ENCODE measurements around the gene CLEC5A. TPM values are rescaled to one million over a fixed set of nuclear protein-coding genes. Genes with fewer than 3 reads are reported as not detected.

CLEC5A gene
- total and polyA plus RNA-seq, 9 of the 15 experiments (the other 6 are each of a cell fraction or from before 2014, with no cell fraction given) = not detected

GRCh38 chr7:141949021-141949420 is 2.2 kb upstream of the CLEC5A start:
- Histone ChIP-seq H4K20me1 (replicated peaks; ENCODE audit: control insufficient read depth, insufficient read depth, low read length) (no peaks in the 10 kb centered on the region), H3K9ac (ENCODE audit: insufficient read depth in 1 of 2, low read depth in 2 of 2, low read length in 2 of 2) (no peak overlapping the region), H3K27ac (ENCODE audit: extremely low read depth, low read depth, low read length) (no peak overlapping the region), H3K79me2 (ENCODE audit: control insufficient read depth, insufficient read depth, low read length) (no peaks in the 10 kb centered on the region), H3K9me1 (ENCODE audit: control insufficient read depth, insufficient read depth, low read length) (no peaks in the 10 kb centered on the region), H3K4me3 (no peak overlapping the region), H3K4me2 (ENCODE audit: insufficient read depth, low read length) (no peak overlapping the region), H3K9me3 (replicated peaks; ENCODE audit: control insufficient read depth, insufficient read depth, low read depth, low read length) (no peaks in the 10 kb centered on the region), H3K36me3 (ENCODE audit: control insufficient read depth, insufficient read depth, low read length) (no peaks in the 10 kb centered on the region), H3K4me1 (replicated peaks in 1 of 2; ENCODE audit: control insufficient read depth in 2 of 2, insufficient read depth in 2 of 2, low read length in 2 of 2) (no peaks in the 10 kb centered on the region), H3K27me3 (ENCODE audit: control insufficient read depth in 2 of 2, insufficient read depth in 2 of 2, low read length in 2 of 2) (no peaks in the 10 kb centered on the region), H2AFZ (ENCODE audit: low read depth, low read length) (no peak overlapping the region)
- intact Hi-C loops (cut with micrococcal nuclease) (no loop called here), in situ Hi-C loops (cut with MboI) (no loop called here)
- no TSS peak for BruUV-seq (replicated peaks)
- POLR2A ChIA-PET = no interaction called here
- DNase-seq (ENCODE audit: extremely low read depth in 1 of 4, low spot score in 3 of 4) (no peak), FAIRE-seq (no peak), ATAC-seq (no peak)
- TF ChIP-seq CBX5 (IDR thresholded peaks at IDR 0.05; ENCODE audit: borderline replicate concordance, low read depth) (no peak), RBBP5 (IDR thresholded peaks at IDR 0.05; ENCODE audit: borderline replicate concordance, insufficient read depth, low read length, poor library complexity, severe bottlenecking) (no peak), CEBPG (CRISPR knock-in tag; IDR thresholded peaks at IDR 0.05) (no peak), CEBPG (tag; conservative IDR thresholded peaks at IDR 0.05 in 1 of 2, IDR thresholded peaks at IDR 0.05 in 1 of 2) (peak in 1 of 2 experiments; percentile 62; a peak in 2 of 4 replicates)
- 0% methylated on average over 2 of the region's 2 CpGs for WGBS (ENCODE audit: insufficient coverage, low coverage, missing lambda C conversion rate)
- CTCF ChIA-PET (ENCODE audit: low intra/inter-chr PET ratio) = no interaction called here

GRCh38 chr7:141945356-141945755 is 1.4 kb downstream of the CLEC5A start:
- H3K9me1 ChIP-seq (ENCODE audit: control insufficient read depth, insufficient read depth, low read length) = no peaks in the 10 kb centered on the region
- no peak overlapping the region for H3K27ac ChIP-seq (ENCODE audit: extremely low read depth, low read depth, low read length)
- BruUV-seq (replicated peaks) = no TSS peak
- no peaks in the 10 kb centered on the region for H3K4me1 ChIP-seq (replicated peaks in 1 of 2; ENCODE audit: control insufficient read depth in 2 of 2, insufficient read depth in 2 of 2, low read length in 2 of 2)
- no peaks in the 10 kb centered on the region for H3K27me3 ChIP-seq (ENCODE audit: control insufficient read depth in 2 of 2, insufficient read depth in 2 of 2, low read length in 2 of 2)
- H4K20me1 ChIP-seq (replicated peaks; ENCODE audit: control insufficient read depth, insufficient read depth, low read length) = no peaks in the 10 kb centered on the region
- DNase-seq (ENCODE audit: extremely low read depth in 1 of 4, low spot score in 3 of 4) (no peak), ATAC-seq (no peak), FAIRE-seq (no peak)
- H3K9me3 ChIP-seq (replicated peaks; ENCODE audit: control insufficient read depth, insufficient read depth, low read depth, low read length) = no peaks in the 10 kb centered on the region
- CTCF ChIA-PET (ENCODE audit: low intra/inter-chr PET ratio) = no interaction called here
- intact Hi-C loops (cut with micrococcal nuclease) = no loop called here
- POLR2A ChIA-PET = interaction anchor here (0.9 kb wide), 1 partner anchor 22 kb away, joined by 3 read pairs; no protein-coding TSS in a partner anchor
- no peak overlapping the region for H3K9ac ChIP-seq (ENCODE audit: insufficient read depth in 1 of 2, low read depth in 2 of 2, low read length in 2 of 2)
- no peaks in the 10 kb centered on the region for H3K36me3 ChIP-seq (ENCODE audit: control insufficient read depth, insufficient read depth, low read length)
- WGBS (ENCODE audit: insufficient coverage, low coverage, missing lambda C conversion rate) = 2% methylated on average over 3 of the region's 3 CpGs
- no peak overlapping the region for H3K4me2 ChIP-seq (ENCODE audit: insufficient read depth, low read length)
- no peaks in the 10 kb centered on the region for H3K79me2 ChIP-seq (ENCODE audit: control insufficient read depth, insufficient read depth, low read length)
- H3K4me3 ChIP-seq = no peak overlapping the region
- no peak overlapping the region for H2AFZ ChIP-seq (ENCODE audit: low read depth, low read length)
- in situ Hi-C loops (cut with MboI) = no loop called here
- TF ChIP-seq TARDBP (IDR thresholded peaks at IDR 0.05) = no peak
- TF ChIP-seq FUS (optimal IDR thresholded peaks at IDR 0.05; ENCODE audit: low read depth, low read length) = no peak
- no peak for TF ChIP-seq ADNP (tag; IDR thresholded peaks at IDR 0.05)
- no peak for TF ChIP-seq RFX5 (IDR thresholded peaks at IDR 0.05; ENCODE audit: low read depth, low read length)
- no peak for TF ChIP-seq PRPF4 (IDR thresholded peaks at IDR 0.05; ENCODE audit: insufficient read depth, low read depth, low read length, poor library complexity, severe bottlenecking)
- no peak for TF ChIP-seq ELK3 (CRISPR knock-in tag; IDR thresholded peaks at IDR 0.05)
- TF ChIP-seq NR2C1 (IDR thresholded peaks at IDR 0.05) = no peak
- TF ChIP-seq NR2C1 (tag; IDR thresholded peaks at IDR 0.05) = no peak
- no peak for TF ChIP-seq ZNF395 (CRISPR knock-in tag; IDR thresholded peaks at IDR 0.05)
- no peak for TF ChIP-seq MCM2 (IDR thresholded peaks at IDR 0.05; ENCODE audit: low read depth)
- no peak for TF ChIP-seq ZNF764 (CRISPR knock-in tag; IDR thresholded peaks at IDR 0.05; ENCODE audit: low read depth)
- TF ChIP-seq ARID2 (IDR thresholded peaks at IDR 0.05) = no peak
- TF ChIP-seq TAF7 (tag; IDR thresholded peaks at IDR 0.05) = no peak
